Stimulated activated CD8-positive, alpha-beta memory T cell treated with anti-CD3 and anti-CD28 coated beads, Interleukin-4, amount 100 ng/mL, for 48 hours (primary cell): Measurements from ENCODE around the gene CCL14.
A peak's percentile ranks its signal among the peaks of the same experiment; 100 is the strongest.
"Not testable (repeated sequence)": the region's sequence is repeated elsewhere in the genome, so short reads cannot be mapped to it uniquely, and the experiment has no call there.

Source experiments
- DNase-seq: peaks from one replicate; pipeline ENCODE4 v3.0.0-alpha.2; 2020

CCL14 gene

GRCh38 chr17:35984140-35984539 lies 2.4 kb downstream of the CCL14 start:
- DNase-seq: no peak

- DNase-seq: no peak
Observed at GRCh38 chr17:35982409-35983191, 3.9 kb downstream of the CCL14 start.

- DNase-seq: peak; percentile 36
Observed at GRCh38 chr17:35981908-35982330, 4.6 kb downstream of the CCL14 start.

- no peak for DNase-seq
Observed at GRCh38 chr17:35981246-35981645, 5.3 kb downstream of the CCL14 start, which contains the start of gene CCL16. CCL16 (minus strand) TSS chr17:35981497; CDS start chr17:35981420, 77 bp downstream.

- DNase-seq: no peak
Observed at GRCh38 chr17:35978346-35978745, 8.2 kb downstream of the CCL14 start.

- DNase-seq: no peak
Observed at GRCh38 chr17:35977509-35977908, 9.0 kb downstream of the CCL14 start.

- no peak for DNase-seq
Observed at GRCh38 chr17:35973333-35974260, 12.9 kb downstream of the CCL14 start.

GRCh38 chr17:35972945-35973332 lies 13.6 kb downstream of the CCL14 start:
- no peak for DNase-seq

- no peak for DNase-seq
Observed at GRCh38 chr17:35972535-35972934, 14.0 kb downstream of the CCL14 start.

GRCh38 chr17:35972066-35972465 lies 14.5 kb downstream of the CCL14 start:
- no peak for DNase-seq

- peak; percentile 88 for DNase-seq
Observed at GRCh38 chr17:35969558-35970380, 16.8 kb downstream of the CCL14 start.

GRCh38 chr17:35968520-35969054 lies 17.9 kb downstream of the CCL14 start:
- DNase-seq: no peak

GRCh38 chr17:35965272-35965671 lies 21.3 kb downstream of the CCL14 start:
- DNase-seq: no peak

GRCh38 chr17:35963663-35964062 lies 22.9 kb downstream of the CCL14 start:
- no peak for DNase-seq

- no peak for DNase-seq
Observed at GRCh38 chr17:35953720-35954119, 32.8 kb downstream of the CCL14 start.

GRCh38 chr17:35949401-35949800 lies 37.1 kb downstream of the CCL14 start:
- DNase-seq: no peak

GRCh38 chr17:35948092-35948491 lies 38.4 kb downstream of the CCL14 start:
- no peak for DNase-seq

GRCh38 chr17:35947156-35947585 lies 39.4 kb downstream of the CCL14 start:
- DNase-seq: peak; percentile 69

- no peak for DNase-seq
Observed at GRCh38 chr17:35944151-35944550, 42.4 kb downstream of the CCL14 start.

- no peak for DNase-seq
Observed at GRCh38 chr17:35943537-35943936, 43.0 kb downstream of the CCL14 start, which contains the start of gene LYZL6. LYZL6 (minus strand) TSS chr17:35943713; CDS start chr17:35939356, 4,357 bp downstream.

- DNase-seq: no peak
Observed at GRCh38 chr17:35942588-35943186, 43.8 kb downstream of the CCL14 start.

GRCh38 chr17:35938492-35938891 lies 48.0 kb downstream of the CCL14 start:
- not testable (repeated sequence) for DNase-seq
